GM23248 (cell line): ENCODE data around the gene ENOX1.

Source experiments
- EZH2 ChIP-seq: fragments of 200-600 bp; sonication (generic); IDR thresholded peaks from 2 replicates; pipeline ENCODE4 v1.6.1; 2018; ENCODE audit warnings: antibody characterized with exemption, mild to moderate bottlenecking; ENCODE audit not compliant: insufficient read depth, poor library complexity, severe bottlenecking
- EZH2phosphoT487 ChIP-seq: fragments of 200-600 bp; sonication (generic); IDR thresholded peaks from 2 replicates; pipeline ENCODE4 v1.6.1; 2018; ENCODE audit warnings: antibody characterized with exemption, moderate library complexity, mild to moderate bottlenecking, low read depth; ENCODE audit not compliant: insufficient read depth

- TF ChIP-seq EZH2phosphoT487, result no peak
- no peak for TF ChIP-seq EZH2
These were observed 6.1 kb downstream of the ENOX1 start for GRCh38 chr13:43780666-43781065.
